IMR-90 (cell line): Measurements from ENCODE around the gene C2orf80. TPM values are rescaled to one million over a fixed set of nuclear protein-coding genes. Genes with fewer than 3 reads are reported as not detected.

Source experiments
- ATAC-seq: fragments of 200-7000 bp; cut with Tn5 transposase; 2 replicates; pipeline ENCODE4 v1.9.1; 2020; ENCODE audit warnings: low read depth, mild to moderate bottlenecking, moderate library complexity
- BruUV-seq: library from RNA; stranded (reverse); fragments of 400-500 nt; replicated peaks from 2 replicates; lab custom pipeline; 2021; lab: Mats Ljungman, UMichigan
- CTCF ChIA-PET: fragments of 300-600 bp; formaldehyde crosslinking; extraction: SDS; loops from one replicate; lab custom pipeline; 2021; ENCODE audit warnings: antibody characterized with exemption; lab: Yijun Ruan, JAX
- POLR2A ChIA-PET: fragments of 300-600 bp; sonication (Branson Sonifier 250); formaldehyde crosslinking; loops from one replicate; lab custom pipeline; 2022; ENCODE audit warnings: antibody characterized with exemption; ENCODE audit not compliant: unreplicated experiment; lab: Charles Lee
- DNase-seq: peaks from one replicate; pipeline ENCODE4 v3.0.0; 2013
- H2AFZ ChIP-seq: replicated peaks from 2 replicates; pipeline ENCODE3; 2013; ENCODE audit warnings: low read length, mild to moderate bottlenecking; ENCODE audit not compliant: poor library complexity
- H2AK5ac ChIP-seq: 2 replicates; pipeline ENCODE4 v1.6.1; 2013; ENCODE audit warnings: low read depth, low read length, inconsistent platforms
- H2AK9ac ChIP-seq: replicated peaks from 2 replicates; pipeline ENCODE3; 2013; ENCODE audit warnings: mild to moderate bottlenecking, low read depth, low read length, moderate library complexity; ENCODE audit not compliant: poor library complexity
- H2BK120ac ChIP-seq: 2 replicates; pipeline ENCODE4 v1.6.1; 2013; ENCODE audit warnings: low read depth, low read length, inconsistent platforms
- H2BK15ac ChIP-seq: 3 replicates; pipeline ENCODE4 v1.6.1; 2013; ENCODE audit warnings: low read depth, low read length, inconsistent platforms
- H2BK20ac ChIP-seq: 2 replicates; pipeline ENCODE4 v1.6.1; 2013; ENCODE audit warnings: low read depth, mild to moderate bottlenecking, inconsistent platforms, low read length, moderate library complexity
- H2BK5ac ChIP-seq: 2 replicates; pipeline ENCODE4 v1.6.1; 2013; ENCODE audit warnings: mild to moderate bottlenecking, low read depth, low read length, inconsistent platforms; ENCODE audit not compliant: poor library complexity, severe bottlenecking
- H3K14ac ChIP-seq: replicated peaks from 2 replicates; pipeline ENCODE4 v1.6.1; 2013; ENCODE audit warnings: low read depth, low read length, inconsistent platforms
- H3K18ac ChIP-seq: 2 replicates; pipeline ENCODE4 v1.6.1; 2013; ENCODE audit warnings: low read depth, low read length, control low read depth
- H3K23ac ChIP-seq: 2 replicates; pipeline ENCODE4 v1.6.1; 2013; ENCODE audit warnings: low read depth, low read length, inconsistent platforms
- H3K27ac ChIP-seq: 2 replicates; pipeline ENCODE4 v1.5.1; 2013; ENCODE audit warnings: mild to moderate bottlenecking, control low read depth, low read length; ENCODE audit not compliant: insufficient read depth
- H3K27me3 ChIP-seq: 2 replicates; pipeline ENCODE4 v1.6.1; 2013; ENCODE audit warnings: low read length; ENCODE audit not compliant: control insufficient read depth, insufficient read depth
- H3K36me3 ChIP-seq: 2 replicates; pipeline ENCODE4 v1.6.1; 2013; ENCODE audit warnings: low read length, mixed read lengths; ENCODE audit not compliant: control insufficient read depth, insufficient read depth
- H3K4ac ChIP-seq: 2 replicates; pipeline ENCODE4 v1.6.1; 2013; ENCODE audit warnings: low read depth, low read length, inconsistent platforms
- H3K4me1 ChIP-seq: 2 replicates; pipeline ENCODE4 v1.6.1; 2013; ENCODE audit warnings: low read length, mixed read lengths; ENCODE audit not compliant: control insufficient read depth, insufficient read depth
- H3K4me2 ChIP-seq: 2 replicates; pipeline ENCODE4 v1.6.1; 2013; ENCODE audit warnings: low read depth, mild to moderate bottlenecking, control low read depth, low read length, moderate library complexity
- H3K4me3 ChIP-seq: 2 replicates; pipeline ENCODE4 v1.5.1; 2013; ENCODE audit warnings: low read depth, mild to moderate bottlenecking, control low read depth, low read length, moderate library complexity; ENCODE audit not compliant: insufficient read depth
- H3K56ac ChIP-seq: 2 replicates; pipeline ENCODE4 v1.6.1; 2013; ENCODE audit warnings: low read length, inconsistent platforms; ENCODE audit not compliant: insufficient read depth; ENCODE audit errors: extremely low read depth
- H3K79me1 ChIP-seq, 2 experiments: 2 replicates each; pipeline ENCODE4 v1.6.1; 2013; ENCODE audit warnings: low read length in 2 of 2, inconsistent platforms in 1 of 2, low read depth in 1 of 2
- H3K9ac ChIP-seq: 2 replicates; pipeline ENCODE4 v1.6.1; 2013; ENCODE audit warnings: low read depth, low read length, control low read depth
- H3K9me1 ChIP-seq: 2 replicates; pipeline ENCODE4 v1.6.1; 2013; ENCODE audit warnings: low read length, inconsistent platforms; ENCODE audit not compliant: insufficient read depth
- H3K9me3 ChIP-seq: 2 replicates; pipeline ENCODE4 v1.6.1; 2013; ENCODE audit warnings: low read length; ENCODE audit not compliant: control insufficient read depth, insufficient read depth
- H4K20me1 ChIP-seq: 2 replicates; pipeline ENCODE4 v1.6.1; 2013; ENCODE audit warnings: low read length, inconsistent platforms; ENCODE audit not compliant: insufficient read depth
- H4K5ac ChIP-seq: 2 replicates; pipeline ENCODE4 v1.6.1; 2013; ENCODE audit warnings: mild to moderate bottlenecking, low read depth, low read length, control low read depth
- H4K8ac ChIP-seq, 2 experiments: 2 replicates each; pipeline ENCODE4 v1.6.1; 2013; ENCODE audit warnings: low read depth in 2 of 2, low read length in 2 of 2, control low read depth in 1 of 2, inconsistent platforms in 1 of 2
- H4K91ac ChIP-seq: 2 replicates; pipeline ENCODE4 v1.6.1; 2013; ENCODE audit warnings: low read depth, low read length, inconsistent platforms; ENCODE audit not compliant: insufficient read depth
- CEBPB ChIP-seq: IDR thresholded peaks from 2 replicates; pipeline ENCODE4 v1.6.1; 2012; ENCODE audit warnings: low read depth, low read length, improper control_type of control experiment
- CHD1 ChIP-seq: IDR thresholded peaks from 2 replicates; pipeline ENCODE4 v1.6.1; 2012; ENCODE audit warnings: low read depth, low read length, improper control_type of control experiment
- CTCF ChIP-seq: conservative IDR thresholded peaks from 2 replicates; pipeline ENCODE4 v1.5.1; 2012; ENCODE audit warnings: mild to moderate bottlenecking, low read depth, low read length, improper control_type of control experiment
- ELK1 ChIP-seq: fragments of 150-350 bp; IDR thresholded peaks from 2 replicates; pipeline ENCODE4 v1.6.1; 2016; ENCODE audit warnings: low read depth, mild to moderate bottlenecking, low read length, moderate library complexity, borderline replicate concordance
- MAFK ChIP-seq: IDR thresholded peaks from 2 replicates; pipeline ENCODE4 v1.6.1; 2012; ENCODE audit warnings: low read depth, low read length, improper control_type of control experiment
- NFE2L2 ChIP-seq: fragments of 150-350 bp; IDR thresholded peaks from 2 replicates; pipeline ENCODE4 v1.6.1; 2016; ENCODE audit warnings: low read depth, mild to moderate bottlenecking, low read length
- RCOR1 ChIP-seq: IDR thresholded peaks from 2 replicates; pipeline ENCODE4 v1.6.1; 2012; ENCODE audit warnings: mild to moderate bottlenecking, low read length, improper control_type of control experiment; ENCODE audit not compliant: insufficient replicate concordance
- USF2 ChIP-seq: fragments of 150-350 bp; IDR thresholded peaks from 2 replicates; pipeline ENCODE4 v1.6.1; 2017; ENCODE audit warnings: mild to moderate bottlenecking, antibody characterized with exemption, low read length, low read depth
- WGBS, 2 experiments: methylation state at CpG; one replicate each; pipeline versions ENCODE4 v1.1.5 to v1.1.7; 2013; ENCODE audit warnings: missing lambda C conversion rate in 2 of 2; ENCODE audit not compliant: insufficient read length in 1 of 2; ENCODE audit errors: extremely low coverage in 2 of 2; 5-methylcytosine and 5-hydroxymethylcytosine counted together
- dilution Hi-C: fragments of 300-500 bp; cut with HindIII; formaldehyde crosslinking; loops from one replicate; pipeline ENCODE4 v1.14.3; 2018; ENCODE audit warnings: low sequenced_read_pairs; ENCODE audit not compliant: unreplicated experiment
- in situ Hi-C: fragments of 300-500 bp; cut with MboI; formaldehyde crosslinking; loops from 3 replicates; pipeline ENCODE4 v1.14.3; 2019; ENCODE audit warnings: low sequenced_read_pairs, inconsistent platforms, mixed read lengths
- intact Hi-C: fragments of 100-400 bp; cut with micrococcal nuclease; formaldehyde crosslinking; loops from 2 replicates; pipeline ENCODE4 v1.10.0; 2022
- polyA plus RNA-seq, 3 experiments: library from polyadenylated mRNA; depleted of rRNA; stranded (reverse); fragments of >200 nt; gene quantifications; 2 replicates each; pipeline ENCODE4 v1.2.3, GENCODE V29; 2012; ENCODE audit warnings: low replicate concordance in 1 of 3
- total RNA-seq: library from RNA; depleted of rRNA; stranded (reverse); fragments of >200 nt; gene quantifications from 2 replicates; pipeline ENCODE4 v1.2.3, GENCODE V29; 2012

The C2orf80 gene
- total and polyA plus RNA-seq, 2 of the 4 experiments (the other 2 are of a cell fraction), result not detected

GRCh38 chr2:208139447-208139846 lies 50.4 kb downstream of the C2orf80 start:
- H3K23ac ChIP-seq, result no peak overlapping the region
- in situ Hi-C loops, result no loop called here
- H3K9me1 ChIP-seq, result no peaks in the 10 kb centered on the region
- no peaks in the 10 kb centered on the region for H3K9me3 ChIP-seq
- no peak overlapping the region for H3K4ac ChIP-seq
- H2BK5ac ChIP-seq, result no peak overlapping the region
- no peak overlapping the region for H3K4me3 ChIP-seq
- H2BK15ac ChIP-seq, result no peak overlapping the region
- H3K4me2 ChIP-seq, result no peak overlapping the region
- intact Hi-C loops, result no loop called here
- 78% methylated on average over 8 of the region's 18 CpGs; no CpG with 5 or more reads in 1 of the 2 experiments for WGBS, 2 experiments
- no peaks in the 10 kb centered on the region for H4K20me1 ChIP-seq
- no peaks in the 10 kb centered on the region for H3K79me1 ChIP-seq
- H2BK20ac ChIP-seq, result no peak overlapping the region
- no peak overlapping the region for H2BK120ac ChIP-seq
- no peak overlapping the region for H3K27ac ChIP-seq
- DNase-seq, result no peak
- H3K18ac ChIP-seq, result no peak overlapping the region
- no peak overlapping the region for H2AK5ac ChIP-seq
- H3K36me3 ChIP-seq, result no peaks in the 10 kb centered on the region
- POLR2A ChIA-PET, result no interaction called here
- H3K27me3 ChIP-seq, result 0 out of 2 replicates have a peak, but pooled peaks cover 2% of the 10 kb centered on the region
- no peak for ATAC-seq
- BruUV-seq, result no TSS peak
- H3K4me1 ChIP-seq, result no peaks in the 10 kb centered on the region
- H3K14ac ChIP-seq, result no peak overlapping the region
- dilution Hi-C loops, result no loop called here
- no peak overlapping the region for H2AK9ac ChIP-seq
- H2AFZ ChIP-seq, result no peak overlapping the region
- TF ChIP-seq CHD1 (no peak), MAFK (no peak), USF2 (no peak), NFE2L2 (no peak), CTCF (no peak), RCOR1 (no peak), ELK1 (no peak), CEBPB (no peak)
- H4K8ac ChIP-seq, result no peak overlapping the region
- H4K5ac ChIP-seq, result no peak overlapping the region
- CTCF ChIA-PET, result no interaction called here
- H3K9ac ChIP-seq, result no peak overlapping the region
- no peak overlapping the region for H3K56ac ChIP-seq
- H4K91ac ChIP-seq, result no peak overlapping the region
